Large intestine (tissue), 1 donor: ENCODE measurements around the gene CD40. TPM values are rescaled to one million over a fixed set of nuclear protein-coding genes. Genes with fewer than 3 reads are reported as not detected.

ENCODE experiments used
- polyA plus RNA-seq: library from polyadenylated mRNA; unstranded; fragments of 120-200 nt; gene quantifications from one replicate; pipeline ENCODE4 v1.2.1, GENCODE V29; 2013

The CD40 gene
- polyA plus RNA-seq, 1 donor, result 2.8 TPM

Other genes with a start within 250 kb of the CD40 start
- gene ZSWIM1, start 237.1 kb upstream of the CD40 start, polyA plus RNA-seq, result 17.3 TPM
- gene SPATA25, start 230.7 kb upstream of the CD40 start, polyA plus RNA-seq, result 17.3 TPM
- gene NEURL2, start 227.1 kb upstream of the CD40 start, polyA plus RNA-seq, result 15.6 TPM
- gene CTSA, start 227.0 kb upstream of the CD40 start, polyA plus RNA-seq, result 851 TPM
- 25.2 TPM for gene PLTP, start 206.2 kb upstream of the CD40 start, polyA plus RNA-seq
- 28.1 TPM for gene PCIF1, start 183.6 kb upstream of the CD40 start, polyA plus RNA-seq
- gene ZNF335, start 146.1 kb upstream of the CD40 start, polyA plus RNA-seq, result 13.4 TPM
- 1.6 TPM for gene MMP9, start 109.4 kb upstream of the CD40 start, polyA plus RNA-seq
- 3.5 TPM for gene SLC12A5, start 89.1 kb upstream of the CD40 start, polyA plus RNA-seq
- gene NCOA5, start 28.4 kb upstream of the CD40 start, polyA plus RNA-seq, result 38.9 TPM
- 0.37 TPM for gene CDH22, start 190.2 kb downstream of the CD40 start, polyA plus RNA-seq